Subcutaneous abdominal adipose tissue (tissue), 5 donors: ENCODE results near the gene ZC3H12A.

Source experiments
- H3K27ac ChIP-seq: one replicate; pipeline ENCODE4 v1.7.0; 2013; ENCODE audit warnings: low read depth, mild to moderate bottlenecking, inconsistent platforms, low read length, moderate library complexity
- H3K27me3 ChIP-seq, 5 donors: one replicate each; pipeline ENCODE4 v1.7.0; 2013; ENCODE audit warnings: low read length in 5 of 5, inconsistent platforms in 1 of 5; ENCODE audit not compliant: control insufficient read depth in 5 of 5, insufficient read depth in 4 of 5
- H3K36me3 ChIP-seq, 5 donors: one replicate each; pipeline ENCODE4 v1.7.0; 2013; ENCODE audit warnings: low read length in 5 of 5; ENCODE audit not compliant: control insufficient read depth in 5 of 5, insufficient read depth in 5 of 5
- H3K4me1 ChIP-seq, 5 donors: one replicate each; pipeline ENCODE4 v1.7.0; 2013; ENCODE audit warnings: low read length in 5 of 5, mild to moderate bottlenecking in 3 of 5, moderate library complexity in 1 of 5; ENCODE audit not compliant: control insufficient read depth in 5 of 5, insufficient read depth in 5 of 5
- H3K4me3 ChIP-seq, 5 donors: one replicate each; pipeline ENCODE4 v1.7.0; 2013; ENCODE audit warnings: low read length in 5 of 5, low read depth in 1 of 5
- H3K9ac ChIP-seq, 5 donors: one replicate each; pipeline ENCODE4 v1.7.0; 2013; ENCODE audit warnings: low read length in 5 of 5, mild to moderate bottlenecking in 4 of 5, moderate library complexity in 3 of 5
- H3K9me3 ChIP-seq, 5 donors: one replicate each; pipeline ENCODE4 v1.7.0; 2013; ENCODE audit warnings: low read length in 5 of 5; ENCODE audit not compliant: control insufficient read depth in 5 of 5
- donor health status: healthy.
- donor health status: healthy.
- donor health status: healthy.
- donor health status: healthy.
- donor health status: healthy.

ZC3H12A gene

DNA sequence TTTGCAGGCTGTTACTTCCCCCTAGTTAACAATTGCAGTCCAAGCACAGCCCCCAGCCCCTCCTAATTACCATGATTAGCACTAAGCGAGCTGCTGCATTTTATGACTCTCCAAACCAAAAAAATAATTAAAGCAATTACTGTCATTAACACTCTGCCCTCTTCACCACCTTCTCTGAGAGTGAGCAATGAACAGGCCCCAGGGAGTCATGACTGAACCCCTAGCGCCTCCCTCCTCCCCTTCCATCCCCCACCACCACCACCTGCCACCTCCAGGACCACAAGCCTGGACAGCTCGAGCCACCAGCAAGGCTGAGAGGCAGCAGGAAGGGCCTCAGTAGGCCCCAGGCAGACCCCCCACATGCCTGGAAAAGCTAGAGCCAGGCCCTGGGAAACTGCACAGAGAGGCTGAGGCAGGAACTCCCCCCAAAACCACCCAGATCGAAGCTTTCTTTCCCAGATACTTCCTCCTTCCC is 35.5 kb upstream of the ZC3H12A start:
- Histone ChIP-seq H3K36me3 (no peaks in the 10 kb centered on the region), H3K27me3 (peaks cover 12 to 37% (median 30%) of the 10 kb centered on the region in 5 donors), H3K4me1 (no peaks in the 10 kb centered on the region), H3K9ac (no peak overlapping the region), H3K9me3 (no peaks in the 10 kb centered on the region), H3K27ac (no peak overlapping the region), H3K4me3 (no peak overlapping the region)

DNA sequence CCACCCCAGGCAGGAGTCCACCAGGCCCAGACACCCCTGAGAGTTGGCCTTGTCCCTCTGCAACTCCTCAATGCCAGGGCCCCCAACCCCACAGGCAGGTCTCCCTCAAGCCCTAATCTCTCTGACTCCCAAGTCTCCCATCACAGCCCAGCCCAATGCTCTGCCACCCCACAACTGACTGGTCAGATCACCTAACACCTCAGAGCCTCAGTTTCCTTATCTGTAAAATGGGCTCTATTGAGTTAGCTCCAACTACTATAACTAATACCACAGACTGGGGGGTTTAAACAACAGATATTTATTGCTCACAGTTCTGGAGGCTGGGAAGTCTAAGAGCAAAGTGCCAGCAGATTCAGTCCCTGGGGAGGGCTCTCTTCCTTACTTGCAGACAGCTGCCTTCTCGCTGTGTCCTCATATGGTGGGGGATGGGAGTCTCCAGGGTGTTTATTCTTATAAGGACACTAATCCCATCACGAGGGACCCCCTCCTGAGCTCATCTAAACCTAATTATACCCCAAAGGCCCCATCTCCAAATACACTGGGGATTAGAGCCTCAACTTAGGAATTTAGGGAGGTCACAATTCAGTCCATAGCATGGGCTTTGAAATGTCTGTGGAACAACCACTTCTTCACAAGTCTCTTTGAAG is 34.9 kb upstream of the ZC3H12A start:
- no peak overlapping the region for H3K4me3 ChIP-seq
- no peaks in the 10 kb centered on the region for H3K36me3 ChIP-seq
- H3K27me3 ChIP-seq = peaks cover 12 to 37% (median 29%) of the 10 kb centered on the region in 5 donors
- H3K9ac ChIP-seq = no peak overlapping the region
- H3K9me3 ChIP-seq = no peaks in the 10 kb centered on the region
- no peak overlapping the region for H3K27ac ChIP-seq
- H3K4me1 ChIP-seq = no peaks in the 10 kb centered on the region

DNA sequence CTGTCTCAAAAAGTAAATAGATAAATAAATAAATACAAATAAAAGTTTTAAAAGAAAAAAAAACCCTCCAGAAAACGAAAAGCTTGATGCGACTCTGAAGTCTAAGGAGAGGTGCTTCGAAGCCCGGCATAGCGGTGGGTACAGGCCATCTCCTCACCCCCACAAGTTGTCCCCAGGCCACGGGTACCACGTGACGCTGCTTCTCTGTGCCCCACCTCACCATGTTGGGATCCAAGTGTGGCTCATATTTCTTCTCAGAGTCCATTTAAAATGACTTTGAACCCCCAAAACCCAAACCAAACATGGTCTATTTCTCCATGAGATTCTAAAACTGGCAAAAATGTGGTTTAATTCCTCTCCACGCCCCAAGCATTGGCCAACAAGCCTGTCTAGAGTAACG is 32.9 kb upstream of the ZC3H12A start:
- no peaks in the 10 kb centered on the region for H3K9me3 ChIP-seq
- no peak overlapping the region for H3K9ac ChIP-seq
- no peaks in the 10 kb centered on the region for H3K36me3 ChIP-seq
- no peak overlapping the region for H3K27ac ChIP-seq
- H3K27me3 ChIP-seq = peaks cover 14 to 32% (median 23%) of the 10 kb centered on the region in 5 donors
- H3K4me1 ChIP-seq = no peaks in the 10 kb centered on the region
- H3K4me3 ChIP-seq = no peak overlapping the region

DNA sequence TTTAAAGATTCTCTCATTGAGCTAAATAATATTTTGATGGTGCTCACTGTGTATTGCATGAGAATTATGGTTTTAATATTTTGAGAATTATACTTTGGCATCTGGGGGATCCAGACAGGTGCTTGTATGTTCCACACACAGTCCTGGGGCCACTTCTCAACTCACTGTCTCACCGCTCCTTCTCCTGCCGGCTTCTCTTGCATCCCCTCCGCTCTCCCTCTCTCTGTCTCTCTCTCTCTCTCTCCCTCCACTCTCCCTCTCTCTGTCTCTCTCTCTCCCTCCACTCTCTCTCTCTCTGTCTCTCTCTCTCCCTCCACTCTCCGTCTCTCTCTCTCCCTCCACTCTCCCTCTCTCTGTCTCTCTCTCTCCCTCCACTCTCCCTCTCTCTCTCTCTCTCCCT is 32.2 kb upstream of the ZC3H12A start:
- H3K4me1 ChIP-seq = no peaks in the 10 kb centered on the region
- H3K27ac ChIP-seq = no peak overlapping the region
- H3K9me3 ChIP-seq = no peaks in the 10 kb centered on the region
- H3K4me3 ChIP-seq = no peak overlapping the region
- H3K36me3 ChIP-seq = no peaks in the 10 kb centered on the region
- peaks cover 10 to 35% (median 18%) of the 10 kb centered on the region in 5 donors for H3K27me3 ChIP-seq
- no peak overlapping the region for H3K9ac ChIP-seq

DNA sequence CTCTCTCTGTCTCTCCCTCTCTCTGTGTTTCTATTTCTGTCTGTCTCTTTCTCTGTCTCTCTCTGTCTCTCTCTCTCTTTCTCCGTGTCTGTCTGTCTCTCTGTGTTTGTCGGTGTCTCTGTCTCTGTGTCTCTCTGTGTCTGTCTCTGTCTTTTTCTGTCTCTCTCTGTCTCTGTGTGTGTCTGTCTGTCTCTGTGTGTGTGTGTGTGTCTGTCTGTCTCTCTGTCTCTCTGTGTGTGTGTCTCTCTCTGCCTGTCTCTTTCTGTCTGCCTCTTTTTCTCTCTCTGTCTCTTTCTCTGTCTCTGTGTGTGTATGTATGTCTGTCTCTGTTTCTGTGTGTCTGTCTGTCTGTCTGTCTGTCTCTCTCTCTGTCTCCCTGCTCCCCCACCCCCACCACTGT is 31.7 kb upstream of the ZC3H12A start:
- Histone ChIP-seq H3K4me3 (no peak overlapping the region), H3K27ac (no peak overlapping the region), H3K36me3 (no peaks in the 10 kb centered on the region), H3K27me3 (peaks cover 13 to 37% (median 17%) of the 10 kb centered on the region in 5 donors), H3K9ac (no peak overlapping the region), H3K4me1 (no peaks in the 10 kb centered on the region), H3K9me3 (no peaks in the 10 kb centered on the region)

DNA sequence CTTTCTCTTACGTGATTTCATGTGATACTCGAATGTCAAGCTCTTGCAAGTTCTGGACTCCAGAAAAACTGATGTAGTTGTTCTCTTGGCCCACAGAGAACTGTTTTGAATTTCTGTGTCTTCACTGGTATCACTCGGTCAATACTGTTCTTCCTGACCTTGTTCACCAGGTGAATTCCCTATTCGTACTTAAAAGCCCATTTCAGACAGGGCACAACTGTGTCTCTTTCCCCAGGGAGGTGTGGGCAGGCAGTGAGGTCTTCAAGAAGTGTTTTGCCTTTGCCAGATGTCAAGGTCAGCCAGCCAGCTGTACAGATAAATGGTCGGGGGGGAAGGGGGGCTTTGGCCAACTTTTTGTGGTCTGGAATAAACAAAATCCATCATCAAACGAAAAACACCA is 27.5 kb upstream of the ZC3H12A start:
- Histone ChIP-seq H3K4me1 (peaks cover 0 to 4% (median 0%) of the 10 kb centered on the region in 5 donors), H3K9ac (no peak overlapping the region), H3K36me3 (no peaks in the 10 kb centered on the region), H3K27ac (no peak overlapping the region), H3K4me3 (no peak overlapping the region), H3K9me3 (no peaks in the 10 kb centered on the region), H3K27me3 (peaks cover 24 to 43% (median 27%) of the 10 kb centered on the region in 5 donors)

DNA sequence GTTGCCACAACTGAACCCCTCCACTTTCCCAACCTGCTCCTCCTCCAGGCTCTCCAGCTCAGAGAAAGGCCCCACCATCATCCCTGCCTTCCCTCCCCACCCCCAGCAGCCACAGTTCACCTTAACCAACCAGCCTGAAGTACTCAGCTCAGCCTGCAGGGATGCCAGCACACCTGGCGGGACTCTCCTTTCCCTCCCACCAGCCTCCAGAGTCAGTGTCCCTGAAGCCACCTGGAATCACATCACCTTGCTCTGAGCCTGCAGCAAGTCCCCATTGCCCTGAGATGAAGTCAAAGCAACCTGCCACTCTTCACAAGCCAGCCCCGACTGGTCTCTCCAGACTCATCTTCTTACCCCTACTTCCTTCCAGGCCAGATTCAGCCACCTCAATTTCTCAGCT is 26.2 kb upstream of the ZC3H12A start:
- Histone ChIP-seq H3K9ac (no peak overlapping the region), H3K4me3 (no peak overlapping the region), H3K36me3 (no peaks in the 10 kb centered on the region), H3K27ac (no peak overlapping the region), H3K27me3 (peaks cover 20 to 33% (median 27%) of the 10 kb centered on the region in 5 donors), H3K9me3 (no peaks in the 10 kb centered on the region), H3K4me1 (peaks cover 0 to 4% (median 0%) of the 10 kb centered on the region in 5 donors)

DNA sequence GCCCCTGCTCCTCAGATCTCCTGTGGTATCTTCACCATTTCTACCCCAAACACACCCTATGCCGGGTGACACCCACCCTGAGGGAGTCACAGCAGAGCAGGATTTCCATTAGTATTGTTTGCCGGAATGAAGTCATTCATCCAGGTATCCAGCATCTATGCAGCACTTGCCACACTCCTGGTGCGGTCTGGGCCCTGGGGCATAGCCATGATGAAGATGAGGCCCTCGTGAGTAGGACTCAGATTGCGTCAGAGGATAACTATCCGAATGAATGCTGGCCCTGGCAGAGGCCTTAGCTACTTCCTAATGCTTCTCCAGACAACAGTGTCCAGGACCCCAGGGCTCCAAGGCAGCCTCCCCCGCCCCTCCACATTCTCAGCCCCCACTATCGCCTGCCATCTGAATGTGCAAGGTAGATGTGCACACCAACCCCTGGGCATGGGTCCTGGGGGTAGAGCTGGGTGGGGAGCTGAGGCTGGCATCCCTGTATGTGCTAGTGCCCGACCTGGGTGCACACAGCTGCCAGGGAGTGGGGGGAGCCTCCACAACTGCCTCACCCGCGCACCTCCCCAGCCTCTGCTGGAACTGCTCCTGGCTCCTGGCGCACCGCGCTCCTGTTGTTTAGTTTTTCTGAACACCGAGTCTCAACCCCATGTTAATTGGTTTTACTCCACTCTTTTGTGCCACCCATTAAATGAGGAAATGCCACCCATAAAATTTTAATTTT is 25.5 kb upstream of the ZC3H12A start:
- Histone ChIP-seq H3K27me3 (peaks cover 20 to 33% (median 27%) of the 10 kb centered on the region in 5 donors), H3K36me3 (no peaks in the 10 kb centered on the region), H3K4me3 (no peak overlapping the region), H3K27ac (no peak overlapping the region), H3K4me1 (peaks cover 0 to 4% (median 0%) of the 10 kb centered on the region in 5 donors), H3K9me3 (no peaks in the 10 kb centered on the region), H3K9ac (no peak overlapping the region)

DNA sequence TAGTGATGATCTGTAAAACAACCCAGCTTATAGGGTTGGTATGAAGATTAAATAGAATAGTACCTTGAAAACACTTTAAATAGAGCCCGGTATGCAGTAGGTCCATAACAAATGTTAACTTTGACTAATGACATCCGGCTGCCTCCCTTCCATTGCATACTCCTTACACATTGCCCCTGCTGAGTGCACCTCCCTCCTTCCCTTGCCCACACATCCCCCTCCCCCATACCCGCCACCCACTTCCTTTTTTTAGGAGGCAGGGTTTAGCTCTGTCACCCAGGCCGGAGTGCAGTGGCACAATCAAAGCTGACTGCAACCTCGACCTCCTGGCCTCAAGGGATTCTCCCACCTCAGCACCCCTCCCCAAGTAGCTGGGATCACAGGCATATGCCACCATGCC is 24.4 kb upstream of the ZC3H12A start:
- H3K27me3 ChIP-seq = peaks cover 20 to 33% (median 25%) of the 10 kb centered on the region in 5 donors
- H3K27ac ChIP-seq = no peak overlapping the region
- no peaks in the 10 kb centered on the region for H3K9me3 ChIP-seq
- H3K4me1 ChIP-seq = peaks cover 0 to 8% (median 2%) of the 10 kb centered on the region in 5 donors
- no peak overlapping the region for H3K4me3 ChIP-seq
- no peaks in the 10 kb centered on the region for H3K36me3 ChIP-seq
- H3K9ac ChIP-seq = no peak overlapping the region

DNA sequence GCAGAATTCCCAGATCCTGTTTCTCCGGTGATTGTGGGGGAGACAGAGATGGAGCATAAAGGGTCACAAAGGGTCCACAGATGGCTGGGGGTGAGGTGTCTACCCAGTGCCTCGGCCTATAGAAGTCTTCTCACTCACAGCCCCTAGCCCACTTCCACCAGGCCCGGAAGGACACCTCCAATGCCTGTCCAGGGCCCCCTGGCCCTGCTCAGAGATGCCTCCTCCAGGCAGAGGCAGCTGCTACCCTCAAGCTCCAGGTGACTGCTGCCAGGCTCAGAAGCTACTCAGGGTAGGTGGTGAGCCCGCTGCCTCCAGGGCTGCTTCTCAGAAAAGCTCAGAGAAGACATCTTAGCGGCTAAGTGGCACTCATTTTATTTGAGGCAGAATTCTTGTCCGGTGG is 22.0 kb upstream of the ZC3H12A start:
- H3K4me3 ChIP-seq = no peak overlapping the region
- no peak overlapping the region for H3K27ac ChIP-seq

More for the DNA sequence above, 22.0 kb upstream of the ZC3H12A start:
- Histone ChIP-seq H3K9me3 (no peaks in the 10 kb centered on the region), H3K27me3 (peaks cover 16 to 25% (median 22%) of the 10 kb centered on the region in 5 donors), H3K4me1 (peaks cover 0 to 14% (median 8%) of the 10 kb centered on the region in 5 donors), H3K36me3 (no peaks in the 10 kb centered on the region), H3K9ac (no peak overlapping the region)
